ACC112 (cell line): ENCODE measurements around the gene EMID1.

Source experiments
- H2AFZ ChIP-seq: fragments of 200-600 bp; sonication (generic); one replicate; pipeline ENCODE4 v1.6.0; 2017; ENCODE audit warnings: antibody characterized with exemption, low read length; ENCODE audit not compliant: unreplicated experiment
- H3K27ac ChIP-seq: fragments of 200-600 bp; sonication (generic); 2 replicates; pipeline ENCODE4 v1.5.1; 2014; ENCODE audit warnings: low read depth, mild to moderate bottlenecking, antibody characterized with exemption, low read length, moderate library complexity
- H3K27me3 ChIP-seq: fragments of 200-600 bp; sonication (generic); 2 replicates; pipeline ENCODE4 v1.6.1; 2014; ENCODE audit warnings: mild to moderate bottlenecking, antibody characterized with exemption, low read length, moderate library complexity, mixed read lengths; ENCODE audit not compliant: insufficient read depth
- H3K36me3 ChIP-seq: fragments of 200-600 bp; sonication (generic); 2 replicates; pipeline ENCODE4 v1.6.1; 2016; ENCODE audit warnings: mild to moderate bottlenecking, antibody characterized with exemption, low read length, moderate library complexity, mixed read lengths; ENCODE audit not compliant: insufficient read depth
- H3K4me1 ChIP-seq: fragments of 200-600 bp; sonication (generic); one replicate; pipeline ENCODE4 v1.6.1; 2016; ENCODE audit warnings: low read length, mixed read lengths; ENCODE audit not compliant: insufficient read depth, unreplicated experiment, control insufficient read depth
- H3K4me3 ChIP-seq: fragments of 200-600 bp; sonication (generic); 2 replicates; pipeline ENCODE4 v1.5.1; 2014; ENCODE audit warnings: mild to moderate bottlenecking, low read depth, low read length
- H3K79me2 ChIP-seq: fragments of 200-600 bp; sonication (generic); one replicate; pipeline ENCODE4 v1.6.0; 2016; ENCODE audit warnings: low read length; ENCODE audit not compliant: control insufficient read depth, unreplicated experiment, insufficient read depth

Gene EMID1

DNA sequence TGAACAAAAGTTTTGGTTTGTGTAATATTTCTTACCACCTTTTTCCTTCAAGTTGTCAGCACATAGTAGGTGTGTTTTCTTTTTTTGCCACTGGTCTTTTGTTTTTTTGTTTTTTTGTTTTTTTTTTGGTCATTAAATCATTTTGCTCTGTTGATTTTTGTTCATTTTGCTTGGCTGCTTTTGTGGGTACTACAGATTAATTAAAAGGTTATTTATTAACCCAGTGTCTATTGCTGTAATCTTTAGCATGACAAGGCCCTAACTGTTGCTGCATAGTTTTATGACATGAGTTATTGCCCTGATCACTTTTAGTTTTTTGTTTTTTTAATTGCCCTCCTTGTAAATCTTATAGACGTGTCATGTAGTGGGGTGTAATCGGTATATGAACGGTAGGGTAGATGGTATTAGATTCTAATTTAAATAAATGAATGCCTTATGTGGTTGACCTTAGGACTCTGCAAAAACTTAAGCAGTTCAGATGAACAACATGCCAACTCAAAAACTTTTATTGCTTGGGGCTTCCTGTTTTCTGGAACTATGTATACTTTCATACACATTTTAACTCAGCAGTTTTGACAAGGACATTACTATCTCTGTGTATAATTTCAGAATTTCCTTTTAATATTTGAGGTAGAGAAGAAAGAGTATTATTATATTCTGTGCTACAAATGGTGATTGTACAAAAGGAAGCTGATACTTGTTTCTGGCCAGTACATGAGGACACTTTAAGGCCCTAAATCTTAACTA, 70.3 kb downstream of the EMID1 start:
- Histone ChIP-seq H3K4me1 (peaks cover 23% of the 10 kb centered on the region), H3K79me2 (peaks cover 83% of the 10 kb centered on the region), H3K27ac (no peak overlapping the region)

DNA sequence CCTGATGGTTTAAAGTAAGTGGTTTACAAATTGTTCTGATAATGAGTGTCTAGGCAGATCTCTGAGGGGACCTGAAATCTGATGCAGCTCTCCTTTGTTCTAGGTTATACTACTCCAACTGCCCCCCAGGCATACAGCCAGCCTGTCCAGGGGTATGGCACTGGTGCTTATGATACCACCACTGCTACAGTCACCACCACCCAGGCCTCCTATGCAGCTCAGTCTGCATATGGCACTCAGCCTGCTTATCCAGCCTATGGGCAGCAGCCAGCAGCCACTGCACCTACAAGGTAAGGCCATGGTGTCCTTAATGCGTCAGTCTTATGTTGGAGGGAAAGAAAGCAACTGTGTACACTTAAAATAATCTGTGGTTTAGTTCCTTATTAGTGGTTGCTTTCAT, 72.2 kb downstream of the EMID1 start:
- no peaks in the 10 kb centered on the region for H3K27me3 ChIP-seq
- peaks cover 9% of the 10 kb centered on the region for H3K4me1 ChIP-seq
- H3K27ac ChIP-seq, result no peak overlapping the region
- H2AFZ ChIP-seq, result no peak overlapping the region
- H3K36me3 ChIP-seq, result peaks cover 25% of the 10 kb centered on the region
- H3K79me2 ChIP-seq, result peaks cover 68% of the 10 kb centered on the region
- no peak overlapping the region for H3K4me3 ChIP-seq

More for the DNA sequence above, 70.3 kb downstream of the EMID1 start:
- H3K4me3 ChIP-seq, result no peak overlapping the region
- no peaks in the 10 kb centered on the region for H3K27me3 ChIP-seq
- no peak overlapping the region for H2AFZ ChIP-seq
- H3K36me3 ChIP-seq, result peaks cover 37% of the 10 kb centered on the region

DNA sequence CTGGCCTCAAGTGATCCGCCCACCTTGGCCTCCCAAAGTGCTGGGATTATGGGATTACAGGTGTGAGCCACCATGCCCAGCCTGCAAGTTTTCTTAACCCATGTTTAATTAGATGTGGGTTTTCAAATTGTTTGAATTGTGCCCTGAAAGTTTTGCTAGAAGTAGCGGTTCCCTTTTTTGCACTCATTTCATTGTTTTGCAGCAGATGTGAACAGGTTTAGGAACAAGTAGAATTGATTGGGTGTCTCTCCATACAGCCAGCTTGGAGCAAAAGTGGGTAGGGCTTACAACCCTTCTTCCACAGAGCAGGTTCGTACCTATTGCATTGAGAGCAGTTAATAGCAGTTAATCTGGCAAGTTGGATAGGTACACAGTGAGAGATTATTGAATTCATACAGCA, 78.5 kb downstream of the EMID1 start:
- peaks cover 33% of the 10 kb centered on the region for H3K79me2 ChIP-seq
- H3K36me3 ChIP-seq, result peaks cover 2% of the 10 kb centered on the region; the same call in 1 of the 2 replicates
- H3K4me3 ChIP-seq, result no peak overlapping the region
- H3K27me3 ChIP-seq, result no peaks in the 10 kb centered on the region
- no peak overlapping the region for H2AFZ ChIP-seq
- no peak overlapping the region for H3K27ac ChIP-seq
- no peaks in the 10 kb centered on the region for H3K4me1 ChIP-seq

DNA sequence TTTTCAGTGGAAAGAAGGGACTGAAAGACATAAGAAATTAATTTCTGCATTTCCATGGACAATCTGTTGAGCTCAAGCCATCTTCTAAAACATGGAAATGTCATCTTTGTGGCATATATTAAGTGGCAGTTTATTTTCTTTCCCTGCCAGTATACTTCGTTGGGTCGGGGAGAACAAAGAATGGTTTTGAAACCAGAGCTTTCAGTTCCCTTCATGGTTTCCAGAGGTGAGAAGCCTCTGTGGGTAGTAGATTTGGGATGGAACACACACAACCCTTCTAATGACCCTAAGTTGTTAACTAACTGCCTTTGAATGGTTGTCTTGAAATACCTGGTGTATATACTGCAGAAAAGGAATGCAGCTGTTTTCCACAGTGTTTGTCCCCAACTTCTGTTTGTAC, 83.1 kb downstream of the EMID1 start:
- Histone ChIP-seq H3K79me2 (peaks cover 28% of the 10 kb centered on the region), H3K27ac (no peak overlapping the region), H3K4me1 (no peaks in the 10 kb centered on the region)

DNA sequence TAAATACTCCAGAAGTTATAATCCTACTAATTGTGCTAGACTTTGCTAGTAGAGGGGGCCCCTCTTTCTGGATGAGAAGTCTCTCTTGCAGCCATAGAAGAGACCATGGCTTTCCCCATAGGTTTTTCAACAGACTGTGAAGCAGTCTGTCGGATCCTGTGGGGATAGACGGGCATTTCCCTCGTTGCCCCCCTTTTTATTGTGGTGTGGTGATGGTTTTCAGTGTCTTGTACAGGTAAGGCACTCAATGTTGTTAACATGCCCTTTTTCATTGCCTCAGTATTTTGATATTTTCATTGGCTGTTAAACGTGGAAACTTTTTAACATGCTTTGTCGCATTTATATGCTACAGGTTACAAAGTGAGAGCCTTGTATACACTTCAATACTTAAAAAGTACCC, 84.4 kb downstream of the EMID1 start:
- H3K27me3 ChIP-seq, result no peaks in the 10 kb centered on the region
- no peaks in the 10 kb centered on the region for H3K4me1 ChIP-seq
- H2AFZ ChIP-seq, result no peak overlapping the region
- H3K4me3 ChIP-seq, result no peak overlapping the region
- H3K79me2 ChIP-seq, result peaks cover 23% of the 10 kb centered on the region
- no peak overlapping the region for H3K27ac ChIP-seq
- H3K36me3 ChIP-seq, result peaks cover 15% of the 10 kb centered on the region

More for the DNA sequence above, 83.1 kb downstream of the EMID1 start:
- H3K36me3 ChIP-seq, result peaks cover 15% of the 10 kb centered on the region
- no peak overlapping the region for H3K4me3 ChIP-seq
- H2AFZ ChIP-seq, result no peak overlapping the region
- no peaks in the 10 kb centered on the region for H3K27me3 ChIP-seq

DNA sequence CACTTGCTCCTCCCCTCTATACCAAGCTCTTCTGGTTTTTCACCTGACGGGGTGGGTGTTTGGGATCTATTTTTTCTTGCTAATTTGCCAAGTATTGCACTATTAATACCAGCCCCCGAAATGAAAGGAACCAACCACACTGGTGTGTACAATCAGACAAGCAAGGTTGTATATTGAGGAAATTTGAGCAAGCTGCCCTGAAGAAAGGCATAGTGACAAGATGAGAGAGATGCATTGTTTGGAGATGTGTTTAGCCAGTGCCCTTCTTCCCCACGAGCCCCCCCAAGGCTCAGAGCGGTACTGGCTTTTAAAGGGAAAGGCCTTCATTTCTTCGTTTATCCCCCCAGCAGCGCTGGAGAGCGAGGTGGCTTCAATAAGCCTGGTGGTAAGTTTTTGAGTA, 85.5 kb downstream of the EMID1 start:
- Histone ChIP-seq H3K79me2 (peaks cover 19% of the 10 kb centered on the region), H2AFZ (no peak overlapping the region), H3K36me3 (peaks cover 21% of the 10 kb centered on the region), H3K4me1 (no peaks in the 10 kb centered on the region), H3K27ac (no peak overlapping the region), H3K4me3 (no peak overlapping the region), H3K27me3 (no peaks in the 10 kb centered on the region)

DNA sequence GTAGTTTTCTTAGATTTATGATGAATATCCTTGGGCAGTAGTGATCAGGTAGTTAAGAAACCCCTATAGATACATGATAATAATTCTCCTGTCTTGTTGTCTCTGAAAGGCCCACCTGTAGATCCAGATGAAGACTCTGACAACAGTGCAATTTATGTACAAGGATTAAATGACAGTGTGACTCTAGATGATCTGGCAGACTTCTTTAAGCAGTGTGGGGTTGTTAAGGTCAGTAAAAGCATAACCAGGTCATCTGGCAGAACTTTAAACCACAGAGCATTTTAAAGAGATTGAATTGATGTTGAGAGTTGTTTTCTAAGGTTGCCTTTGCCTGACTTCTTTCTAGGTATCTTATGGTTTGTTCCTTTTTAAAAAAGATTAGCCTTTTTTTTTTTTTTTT, 86.7 kb downstream of the EMID1 start:
- Histone ChIP-seq H3K79me2 (peaks cover 16% of the 10 kb centered on the region), H3K36me3 (peaks cover 22% of the 10 kb centered on the region), H3K4me1 (no peaks in the 10 kb centered on the region), H3K27me3 (no peaks in the 10 kb centered on the region), H3K27ac (no peak overlapping the region), H3K4me3 (no peak overlapping the region), H2AFZ (no peak overlapping the region)

DNA sequence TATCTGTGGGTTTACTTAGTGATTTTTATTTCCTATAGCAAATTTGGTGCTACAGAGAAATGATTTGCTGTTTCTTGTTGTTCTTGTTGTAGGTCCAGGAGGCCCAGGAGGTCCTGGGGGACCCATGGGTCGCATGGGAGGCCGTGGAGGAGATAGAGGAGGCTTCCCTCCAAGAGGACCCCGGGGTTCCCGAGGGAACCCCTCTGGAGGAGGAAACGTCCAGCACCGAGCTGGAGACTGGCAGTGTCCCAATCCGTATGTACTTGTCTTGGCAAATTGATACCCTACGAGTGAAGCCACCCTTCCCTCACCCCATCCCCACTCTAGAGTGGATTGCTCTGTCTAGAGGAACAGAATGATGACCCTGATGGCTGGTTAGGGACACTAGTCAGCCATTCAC, 92.9 kb downstream of the EMID1 start:
- Histone ChIP-seq H2AFZ (no peak overlapping the region), H3K79me2 (no peaks in the 10 kb centered on the region), H3K27me3 (no peaks in the 10 kb centered on the region), H3K4me1 (no peaks in the 10 kb centered on the region), H3K4me3 (no peak overlapping the region), H3K36me3 (peaks cover 11% of the 10 kb centered on the region; the same call in 1 of the 2 replicates), H3K27ac (no peak overlapping the region)

DNA sequence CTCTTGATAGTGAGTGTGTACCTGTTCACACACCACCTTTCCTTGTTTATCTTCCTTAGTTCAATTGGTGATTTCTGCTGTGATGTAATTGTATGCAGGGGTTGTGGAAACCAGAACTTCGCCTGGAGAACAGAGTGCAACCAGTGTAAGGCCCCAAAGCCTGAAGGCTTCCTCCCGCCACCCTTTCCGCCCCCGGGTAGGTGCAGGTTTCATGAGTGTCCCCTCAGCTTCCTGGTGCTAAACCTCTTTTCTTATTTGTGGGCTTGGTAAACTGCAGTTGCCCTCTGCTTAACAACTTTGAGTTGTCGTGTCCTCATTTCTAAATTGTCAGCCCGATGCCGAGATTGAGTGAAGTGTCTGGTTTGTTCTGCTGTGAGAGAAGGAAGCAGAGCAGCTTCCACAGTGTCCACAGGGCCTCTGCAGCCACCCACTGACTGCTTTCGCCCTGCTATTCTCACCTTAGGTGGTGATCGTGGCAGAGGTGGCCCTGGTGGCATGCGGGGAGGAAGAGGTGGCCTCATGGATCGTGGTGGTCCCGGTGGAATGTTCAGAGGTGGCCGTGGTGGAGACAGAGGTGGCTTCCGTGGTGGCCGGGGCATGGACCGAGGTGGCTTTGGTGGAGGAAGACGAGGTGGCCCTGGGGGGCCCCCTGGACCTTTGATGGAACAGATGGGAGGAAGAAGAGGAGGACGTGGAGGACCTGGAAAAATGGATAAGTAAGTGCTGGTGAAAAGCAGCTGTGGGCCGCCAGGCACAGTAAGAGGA, 93.6 kb downstream of the EMID1 start:
- Histone ChIP-seq H2AFZ (no peak overlapping the region), H3K4me1 (no peaks in the 10 kb centered on the region), H3K27me3 (no peaks in the 10 kb centered on the region), H3K36me3 (peaks cover 11% of the 10 kb centered on the region; the same call in 1 of the 2 replicates), H3K4me3 (no peak overlapping the region), H3K79me2 (no peaks in the 10 kb centered on the region), H3K27ac (no peak overlapping the region)

DNA sequence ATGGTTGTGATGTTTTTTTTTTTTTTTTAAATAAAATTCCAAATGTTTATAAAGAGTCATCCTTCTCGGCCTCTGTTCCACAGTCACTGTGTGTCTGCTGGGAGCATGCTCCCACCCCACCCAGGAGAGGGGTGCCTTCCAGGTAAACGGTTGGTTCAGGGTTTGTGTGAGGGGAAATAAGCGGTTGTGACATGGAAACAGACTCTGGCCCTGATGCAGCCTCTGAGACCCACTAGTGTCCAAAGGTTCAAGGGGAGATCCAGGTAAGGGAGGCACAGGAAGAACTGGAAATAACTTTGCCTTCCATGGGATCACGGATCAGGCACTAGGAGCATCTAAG, 94.7 kb downstream of the EMID1 start:
- Histone ChIP-seq H3K27ac (no peak overlapping the region), H2AFZ (no peak overlapping the region), H3K36me3 (peaks cover 11% of the 10 kb centered on the region; the same call in 1 of the 2 replicates)

More for the DNA sequence above, 94.7 kb downstream of the EMID1 start:
- Histone ChIP-seq H3K4me1 (no peaks in the 10 kb centered on the region), H3K27me3 (no peaks in the 10 kb centered on the region), H3K4me3 (no peak overlapping the region), H3K79me2 (no peaks in the 10 kb centered on the region)
